Measurements from ENCODE around the gene TSSC4. TPM values are rescaled to one million over a fixed set of nuclear protein-coding genes. Genes with fewer than 3 reads are reported as not detected.
A peak's percentile ranks its signal among the peaks of the same experiment; 100 is the strongest.

Gene TSSC4
- total RNA-seq, 1 donor from 2014 or later, result 63.2 TPM

- DNase-seq (ENCODE audit: low read depth, low spot score), result no peak
These were observed 17.5 kb downstream of the TSSC4 start for GRCh38 chr11:2417856-2418692.

DNA sequence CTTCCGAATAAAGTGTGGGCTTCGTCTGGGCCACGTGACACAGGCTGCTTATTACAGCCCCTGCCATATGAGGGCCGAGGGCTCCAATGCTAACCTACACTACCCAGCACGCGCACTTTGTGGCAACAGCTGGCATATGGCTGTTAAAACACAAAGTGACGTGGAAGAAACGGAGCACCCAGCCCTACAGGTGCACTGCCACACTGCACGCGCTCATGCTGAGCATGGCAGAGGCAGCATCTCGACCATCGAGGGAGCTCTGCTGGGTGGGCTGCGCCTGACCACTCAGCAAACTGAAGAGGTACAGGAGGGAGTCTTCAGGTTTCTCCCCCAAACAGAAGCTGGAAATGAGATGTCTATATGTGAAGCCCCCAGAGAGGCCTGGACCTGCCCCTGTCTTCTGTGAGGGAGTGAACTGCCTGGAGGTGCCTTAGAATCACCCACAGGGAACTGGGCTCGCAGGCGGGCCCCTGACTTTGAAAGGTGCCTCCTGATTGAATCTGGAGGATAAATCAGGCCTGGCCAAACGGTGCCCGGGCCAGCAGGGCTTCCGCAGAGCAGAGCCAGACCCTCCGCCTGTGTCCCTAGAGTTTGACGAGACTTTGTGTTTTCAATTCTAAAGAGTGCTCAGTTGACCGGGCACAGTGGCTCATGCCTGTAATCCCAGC lies 18.3 kb downstream of the TSSC4 start:
- no peak for DNase-seq (ENCODE audit: low read depth, low spot score)

DNA sequence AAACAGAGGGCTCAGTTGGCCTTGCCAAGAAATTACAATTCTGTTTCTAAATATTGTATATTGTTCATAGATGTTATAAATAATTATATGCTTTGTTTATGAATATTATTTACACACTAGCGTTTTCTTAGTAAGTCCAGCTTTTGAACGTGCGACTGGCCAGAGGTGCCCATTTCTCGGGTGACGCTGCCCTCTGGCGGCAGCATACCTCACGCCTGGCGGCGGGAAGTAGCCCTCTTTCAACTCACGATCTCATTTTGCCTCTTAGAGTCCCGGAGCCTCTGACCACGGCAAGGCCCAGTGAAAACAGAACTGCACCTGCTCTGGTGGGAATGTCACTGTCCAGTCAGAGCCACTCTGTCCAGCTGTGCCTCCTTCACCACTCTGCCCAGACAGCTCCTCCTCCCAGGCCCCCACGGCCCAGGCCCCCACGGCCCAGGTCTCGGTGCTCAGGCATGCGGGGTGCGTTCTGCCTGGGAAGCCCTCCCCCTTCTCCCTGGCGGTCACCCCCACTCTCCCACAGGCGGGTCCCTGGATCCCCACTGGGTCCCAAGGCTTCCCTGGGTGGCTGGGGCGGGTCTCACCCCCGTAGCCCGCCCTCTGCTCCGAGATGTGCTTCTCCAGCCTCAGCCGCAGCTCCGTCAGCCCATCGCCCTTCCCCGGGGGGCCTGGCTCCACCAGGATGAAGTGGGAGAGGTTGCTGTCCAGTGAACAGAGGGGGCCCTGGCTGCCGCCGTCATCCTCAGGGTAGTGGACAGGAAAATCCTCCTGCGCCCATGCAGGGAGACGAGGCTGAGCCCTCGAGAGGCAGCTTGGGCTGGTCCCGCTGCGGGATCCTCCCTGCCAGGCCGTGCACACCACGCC lies 19.3 kb downstream of the TSSC4 start:
- peak; percentile 40 for DNase-seq (ENCODE audit: low read depth, low spot score)

- DNase-seq (ENCODE audit: low read depth, low spot score), result peak; percentile 22
These were observed 20.1 kb downstream of the TSSC4 start for GRCh38 chr11:2420502-2421225.

DNA sequence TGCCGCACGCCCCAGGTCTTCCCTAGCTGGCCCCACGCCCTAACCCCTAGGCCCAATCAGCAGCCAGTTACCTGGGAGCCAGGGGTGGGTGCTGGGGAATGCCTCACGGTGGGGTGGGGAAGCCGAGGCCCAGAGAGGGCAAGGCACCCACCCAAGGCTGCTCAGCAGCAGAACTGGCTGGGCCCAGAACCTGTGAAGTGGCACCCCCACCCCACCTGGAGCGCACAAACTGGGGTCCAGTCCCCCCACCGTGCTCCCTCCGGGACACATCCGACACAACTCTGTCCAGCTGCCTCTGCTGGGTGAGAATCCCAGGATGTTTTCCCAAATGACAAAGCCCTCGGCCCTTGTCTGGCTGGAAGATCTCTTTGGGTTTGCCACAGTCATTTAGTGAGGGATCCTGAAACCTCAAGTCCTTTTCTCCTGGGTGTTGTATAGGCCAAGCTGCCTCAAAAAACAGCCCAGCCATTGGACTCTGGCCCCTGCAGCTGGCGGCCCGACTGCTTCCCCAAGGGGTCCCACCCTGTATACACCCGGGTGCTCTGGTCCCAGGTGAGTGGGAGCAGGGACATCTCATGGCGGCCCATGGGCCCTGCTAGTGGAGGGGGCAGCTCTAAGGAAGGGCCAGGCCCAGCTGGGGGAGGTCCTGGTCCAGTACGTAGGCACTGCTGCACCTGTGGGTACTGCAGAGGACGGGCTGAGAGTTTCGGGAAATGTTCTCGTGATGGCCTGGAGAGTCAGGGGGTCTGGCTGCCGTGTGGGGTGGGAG lies 20.9 kb downstream of the TSSC4 start:
- no peak for DNase-seq (ENCODE audit: low read depth, low spot score)

GRCh38 chr11:2421996-2422395 lies 21.4 kb downstream of the TSSC4 start:
- DNase-seq (ENCODE audit: low read depth, low spot score), result no peak

DNA sequence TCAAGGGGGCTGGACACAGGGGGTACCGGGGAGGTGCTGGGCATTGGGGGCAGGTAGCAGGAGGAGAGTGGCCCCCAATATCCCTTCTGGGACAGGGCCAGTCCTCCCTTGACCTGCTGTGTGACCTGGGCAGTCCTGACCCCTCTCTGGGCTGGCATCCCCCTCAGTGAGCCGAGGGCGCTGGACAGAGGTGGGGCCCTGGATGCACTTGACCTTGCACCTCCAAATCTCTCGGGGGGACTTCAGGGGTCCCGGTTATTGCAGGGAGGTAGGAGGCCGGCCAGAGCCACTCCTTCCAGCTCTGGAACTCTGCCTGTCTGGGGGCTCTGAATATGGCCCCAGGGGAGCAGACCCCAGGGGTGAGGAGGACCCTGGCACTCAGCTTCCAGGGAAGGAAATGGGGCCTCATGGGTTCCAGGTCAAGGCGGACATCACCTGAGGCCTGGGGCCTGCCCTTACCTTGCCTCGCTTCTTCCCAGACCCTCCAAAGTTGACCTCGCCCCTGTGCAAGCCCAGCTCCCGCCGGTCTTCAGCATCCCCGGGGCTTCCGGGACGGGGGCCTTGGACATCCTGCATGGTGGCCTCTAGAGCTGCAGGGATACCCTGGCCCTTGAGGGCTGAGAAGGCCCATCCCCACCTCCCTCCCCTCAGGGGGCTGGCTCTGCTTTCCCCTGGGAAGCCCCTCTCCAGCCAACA lies 22.1 kb downstream of the TSSC4 start:
- DNase-seq (ENCODE audit: low read depth, low spot score), result no peak

GRCh38 chr11:2423157-2424025 lies 22.8 kb downstream of the TSSC4 start:
- DNase-seq (ENCODE audit: low read depth, low spot score), result no peak

DNA sequence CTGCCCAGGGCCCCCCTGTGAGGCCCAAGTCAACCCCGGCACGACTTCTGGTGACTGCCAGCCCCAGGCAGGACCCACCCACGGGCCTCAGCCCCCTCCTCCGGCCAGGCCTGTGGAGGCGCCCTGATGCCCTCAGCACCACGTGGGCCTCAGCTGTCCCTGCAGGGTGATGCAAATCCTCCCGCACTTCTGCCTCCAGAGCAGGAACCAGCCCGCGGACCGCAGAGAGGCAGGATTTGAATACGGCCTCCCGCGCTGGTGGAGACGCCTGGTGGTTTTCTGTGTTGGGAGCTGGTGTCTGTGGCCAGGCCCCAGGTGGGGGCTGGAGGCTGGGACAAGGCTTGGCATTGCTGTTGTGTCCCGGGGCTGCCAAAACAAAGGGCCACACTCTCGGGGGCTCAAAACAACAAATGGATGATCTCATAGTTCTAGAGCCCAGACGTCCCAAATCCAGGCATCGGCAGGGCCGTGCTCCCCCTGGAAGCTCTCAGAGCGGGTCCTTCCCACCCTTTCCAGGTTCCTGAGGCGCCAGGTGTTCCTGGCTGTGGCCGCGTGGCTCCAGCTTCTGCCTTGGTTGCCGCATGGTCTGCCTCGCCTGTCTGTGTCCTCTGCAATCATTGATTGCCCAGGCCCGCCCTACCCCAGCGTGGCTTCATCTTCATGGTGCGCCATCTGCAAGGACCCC lies 24.4 kb downstream of the TSSC4 start:
- DNase-seq (ENCODE audit: low read depth, low spot score), result no peak

DNA sequence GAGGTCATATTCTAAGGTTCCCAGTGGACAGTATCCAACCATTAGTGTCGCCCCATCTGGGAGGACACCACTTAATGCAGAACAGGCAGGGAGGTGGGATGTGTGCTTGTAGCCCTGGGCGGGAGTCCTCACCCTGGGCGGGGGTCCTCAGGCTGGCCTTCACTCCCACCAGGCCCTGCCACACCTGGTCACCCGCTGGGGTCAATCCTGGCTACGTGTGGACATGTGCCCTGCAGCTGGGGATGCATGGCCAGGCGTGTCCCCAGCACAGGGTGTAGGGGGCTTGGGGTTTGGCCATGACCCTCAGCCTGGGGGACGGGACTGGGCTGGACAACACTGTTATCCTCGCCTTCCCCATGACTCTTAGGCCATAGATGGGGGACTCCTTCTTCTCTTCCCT lies 25.0 kb downstream of the TSSC4 start:
- DNase-seq (ENCODE audit: low read depth, low spot score), result no peak

- no peak for DNase-seq (ENCODE audit: low read depth, low spot score)
These were observed 25.7 kb downstream of the TSSC4 start for GRCh38 chr11:2426221-2426620.

DNA sequence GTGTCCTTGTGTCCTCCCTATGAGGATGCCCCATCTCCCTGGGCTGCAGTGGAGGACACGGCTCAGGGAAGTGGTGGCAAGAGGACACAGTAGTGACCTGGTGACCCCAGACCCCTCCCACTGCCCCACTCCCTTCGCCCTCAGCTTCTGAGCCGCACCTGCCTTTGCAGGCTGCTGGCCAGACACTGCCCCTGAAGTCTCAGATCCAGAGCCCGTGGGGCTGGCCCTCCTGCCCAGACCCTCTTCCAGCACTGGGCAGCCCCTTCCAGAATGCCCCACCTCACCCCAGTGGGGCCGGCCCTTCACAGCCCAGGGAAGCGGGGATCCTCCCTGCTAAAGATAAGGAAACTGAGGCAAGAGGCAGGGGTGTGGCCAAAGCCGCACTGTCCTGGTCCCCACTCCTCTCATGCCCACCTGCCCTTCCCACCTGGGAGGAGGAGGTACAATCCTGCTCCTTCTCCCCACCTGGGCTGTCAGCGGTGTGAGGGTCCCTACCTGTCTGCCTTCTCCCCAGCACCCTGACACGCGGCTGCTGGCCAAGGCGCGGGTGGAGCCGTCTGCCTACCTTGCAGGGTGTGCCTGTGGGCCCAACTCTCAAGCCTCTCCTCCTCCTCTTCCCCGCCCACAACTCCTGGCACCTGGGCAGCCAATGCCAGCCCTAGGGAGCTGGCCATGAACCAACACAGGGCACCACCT lies 26.4 kb downstream of the TSSC4 start:
- DNase-seq (ENCODE audit: low read depth, low spot score), result no peak

DNA sequence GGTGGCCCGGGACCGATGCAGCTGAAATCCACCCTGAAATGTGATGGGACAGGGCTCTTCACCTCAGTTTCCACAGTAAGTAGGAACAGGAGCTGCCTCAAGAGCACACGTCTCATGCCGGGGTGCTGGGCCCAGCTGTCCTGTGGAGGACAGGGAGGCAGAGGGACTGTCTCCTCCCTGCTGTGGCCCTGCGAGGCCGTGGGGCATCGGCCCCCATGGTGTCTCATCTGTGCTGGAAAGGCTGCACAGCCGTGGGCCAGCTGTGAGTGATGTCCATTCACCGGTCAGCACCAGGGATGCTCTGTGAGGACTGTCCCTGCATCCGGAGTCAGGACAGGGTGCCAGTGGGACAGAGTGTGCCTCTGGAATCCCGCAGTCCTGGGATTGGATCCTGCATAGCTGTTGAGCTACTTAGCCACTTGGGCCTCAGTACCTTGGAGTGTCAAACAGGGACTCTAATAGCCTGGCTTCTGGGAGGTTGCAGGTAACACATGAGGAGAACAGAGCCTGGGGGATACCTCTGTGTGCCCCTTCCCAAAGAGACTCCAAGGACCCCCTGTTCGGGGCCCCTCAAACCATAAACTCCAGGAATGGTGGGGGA lies 27.3 kb downstream of the TSSC4 start:
- no peak for DNase-seq (ENCODE audit: low read depth, low spot score)

DNA sequence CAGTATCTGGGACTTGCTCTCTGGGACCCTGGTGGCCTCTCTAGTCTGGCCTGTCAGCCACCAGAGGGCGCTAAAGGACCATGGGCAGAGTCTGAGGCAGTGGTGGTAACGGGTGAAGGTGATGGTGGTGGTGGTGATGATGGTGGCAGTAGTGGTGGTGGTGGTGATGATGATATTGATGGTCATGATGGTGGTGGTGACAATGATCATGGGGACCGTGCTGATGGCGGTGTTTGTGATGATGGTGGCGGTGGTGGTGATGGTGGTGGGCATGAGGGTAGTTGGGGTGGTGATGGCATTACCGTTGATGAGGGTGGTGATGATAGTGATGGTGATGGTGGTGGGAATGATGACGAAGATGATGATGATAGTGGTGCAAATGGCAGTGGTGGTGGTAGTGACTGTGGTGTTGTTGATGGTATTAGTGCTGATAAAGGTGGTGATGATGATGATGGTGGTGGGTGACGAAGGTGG lies 27.8 kb downstream of the TSSC4 start:
- DNase-seq (ENCODE audit: low read depth, low spot score), result peak; percentile 17

- no peak for DNase-seq (ENCODE audit: low read depth, low spot score)
These were observed 30.8 kb downstream of the TSSC4 start for GRCh38 chr11:2431395-2431794.

DNA sequence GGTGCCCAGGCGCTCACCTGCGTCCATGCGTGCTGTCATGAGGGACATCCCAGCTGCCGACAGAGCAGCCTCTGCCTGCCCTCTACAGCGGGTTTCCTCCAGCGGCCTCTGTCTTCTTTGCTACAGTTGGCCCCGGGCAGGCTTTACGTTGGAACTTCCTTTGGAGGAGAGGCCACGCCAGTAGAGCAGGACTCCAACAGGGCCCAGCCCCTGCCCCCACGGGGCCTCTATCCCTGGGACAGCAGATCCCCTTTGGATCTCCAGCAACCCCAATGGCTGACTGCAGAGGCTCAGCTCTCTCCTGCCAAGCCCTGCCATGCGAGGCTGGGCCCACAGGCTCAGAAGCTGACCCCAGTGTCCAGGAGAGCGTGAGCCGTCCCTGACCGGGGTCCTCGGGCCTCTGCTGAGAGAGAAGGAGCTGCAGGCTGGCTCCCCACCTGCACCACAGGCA lies 31.6 kb downstream of the TSSC4 start:
- DNase-seq (ENCODE audit: low read depth, low spot score), result no peak

DNA sequence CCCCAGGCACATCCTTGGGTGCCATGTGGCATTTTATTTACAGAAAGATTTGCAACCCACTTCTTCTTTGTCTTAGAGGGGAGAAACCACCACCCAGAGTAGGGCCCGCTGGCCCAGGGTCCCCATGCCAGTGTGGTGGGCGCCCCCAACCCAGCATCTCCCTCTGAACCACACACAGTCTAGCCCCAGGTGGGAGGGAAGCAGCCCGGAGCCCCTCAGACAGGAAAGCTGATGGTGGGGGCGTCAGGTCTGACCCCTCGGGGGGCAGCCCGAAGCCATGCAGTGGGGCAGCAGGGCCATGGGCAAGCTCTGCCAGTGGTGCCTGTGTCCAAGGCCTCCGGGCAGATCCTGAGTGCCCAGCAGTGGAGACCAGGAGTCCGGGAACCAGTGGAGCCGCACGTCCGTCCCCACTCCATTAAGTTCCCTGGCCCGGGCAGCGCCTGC lies 32.1 kb downstream of the TSSC4 start:
- no peak for DNase-seq (ENCODE audit: low read depth, low spot score)
